Caco-2 (cell line): ENCODE results near the gene BUB1B. TPM values are rescaled to one million over a fixed set of nuclear protein-coding genes. Genes with fewer than 3 reads are reported as not detected.

Source experiments
- BruUV-seq: library from RNA; stranded (reverse); fragments of 400-500 nt; replicated peaks from 2 replicates; lab custom pipeline; 2021; lab: Mats Ljungman, UMichigan
- CTCF ChIA-PET: fragments of 300-600 bp; sonication (Branson Sonifier 250); formaldehyde crosslinking; loops from one replicate; lab custom pipeline; 2022; ENCODE audit warnings: antibody characterized with exemption; lab: Charles Lee
- POLR2A ChIA-PET: fragments of 300-600 bp; sonication (Branson Sonifier 250); formaldehyde crosslinking; loops from one replicate; lab custom pipeline; 2022; ENCODE audit warnings: antibody characterized with exemption; lab: Charles Lee
- DNase-seq, 2 experiments: peaks; one replicate each; pipeline versions ENCODE4 v3.0.0 to v3.0.0-alpha.2; 2020 to 2022
- H3K27me3 ChIP-seq: replicated peaks from 2 replicates; pipeline ENCODE4 v1.6.0; 2011; ENCODE audit warnings: low read length; ENCODE audit not compliant: control insufficient read depth, insufficient read depth
- H3K36me3 ChIP-seq: 2 replicates; pipeline ENCODE4 v1.5.1; 2011; ENCODE audit warnings: low read length; ENCODE audit not compliant: control insufficient read depth, insufficient read depth
- H3K4me1 ChIP-seq: fragments of 250-450 bp; sonication (Bioruptor Pico); 2 replicates; pipeline ENCODE4 v1.5.1; 2020; ENCODE audit warnings: mild to moderate bottlenecking
- H3K4me3 ChIP-seq: 2 replicates; pipeline ENCODE4 v1.5.1; 2011; ENCODE audit warnings: low read depth, mild to moderate bottlenecking, control low read depth, low read length
- H3K9me3 ChIP-seq: fragments of 250-450 bp; sonication (Bioruptor Pico); 2 replicates; pipeline ENCODE4 v1.5.1; 2020; ENCODE audit warnings: mild to moderate bottlenecking, moderate library complexity
- H3K27ac Mint-ChIP-seq: one replicate; pipeline ENCODE4 v1.8.0; 2022; ENCODE audit warnings: mixed read lengths; ENCODE audit not compliant: unreplicated experiment
- H3K27me3 Mint-ChIP-seq: one replicate; pipeline ENCODE4 v1.8.0; 2022; ENCODE audit warnings: mixed read lengths; ENCODE audit not compliant: insufficient read depth, unreplicated experiment
- H3K36me3 Mint-ChIP-seq: one replicate; pipeline ENCODE4 v1.8.0; 2022; ENCODE audit warnings: mild to moderate bottlenecking, mixed read lengths; ENCODE audit not compliant: insufficient read depth, unreplicated experiment
- H3K4me1 Mint-ChIP-seq: one replicate; pipeline ENCODE4 v1.8.0; 2022; ENCODE audit warnings: low read depth, mixed read lengths; ENCODE audit not compliant: unreplicated experiment
- H3K4me3 Mint-ChIP-seq: one replicate; pipeline ENCODE4 v1.8.0; 2022; ENCODE audit warnings: mild to moderate bottlenecking, moderate library complexity, mixed read lengths; ENCODE audit not compliant: unreplicated experiment
- H3K9me3 Mint-ChIP-seq: one replicate; pipeline ENCODE4 v1.8.0; 2022; ENCODE audit warnings: mixed read lengths; ENCODE audit not compliant: unreplicated experiment
- CTCF ChIP-seq, 2 experiments: fragments of 200-600 bp in 1 of 2; IDR thresholded peaks; 1 replicate in 1 of 2; 2 replicates in 1 of 2; pipeline versions ENCODE4 v1.5.1 to v1.8.0; 2011 to 2022; ENCODE audit warnings: antibody characterized with exemption in 1 of 2, control low read depth in 1 of 2, inconsistent platforms in 1 of 2, low read depth in 1 of 2, low read length in 1 of 2, mild to moderate bottlenecking in 1 of 2, moderate library complexity in 1 of 2; ENCODE audit not compliant: insufficient read depth in 1 of 2, severe bottlenecking in 1 of 2, unreplicated experiment in 1 of 2
- intact Hi-C: fragments of 100-400 bp; cut with micrococcal nuclease; formaldehyde crosslinking; loops from one replicate; pipeline ENCODE4 v1.10.0; 2022; ENCODE audit not compliant: unreplicated experiment
- total RNA-seq: library from RNA; stranded (reverse); gene quantifications from 2 replicates; pipeline ENCODE4 v1.2.3, GENCODE V29; 2022

Gene BUB1B
- total RNA-seq, 1 experiment from 2014 or later: 73.5 TPM

GRCh38 chr15:40243126-40243810 is 82.4 kb downstream of the BUB1B start:
- no peaks in the 10 kb centered on the region for H3K27me3 ChIP-seq
- H3K4me3 ChIP-seq: no peak overlapping the region
- H3K9me3 ChIP-seq: no peaks in the 10 kb centered on the region
- no peak for TF ChIP-seq CTCF (IDR thresholded peaks at IDR 0.05; ENCODE audit: insufficient read depth in 1 of 2, low read depth in 1 of 2, low read length in 1 of 2, severe bottlenecking in 1 of 2, unreplicated experiment in 1 of 2)
- DNase-seq: no peak
- POLR2A ChIA-PET: no interaction called here
- H3K9me3 Mint-ChIP-seq: no peaks in the 10 kb centered on the region
- H3K4me3 Mint-ChIP-seq: no peak overlapping the region
- no peaks in the 10 kb centered on the region for H3K36me3 ChIP-seq
- CTCF ChIA-PET: no interaction called here
- H3K4me1 ChIP-seq: peaks cover 25% of the 10 kb centered on the region
- no peaks in the 10 kb centered on the region for H3K36me3 Mint-ChIP-seq
- no peak overlapping the region for H3K27ac Mint-ChIP-seq
- no TSS peak for BruUV-seq
- intact Hi-C loops: no loop called here
- H3K27me3 Mint-ChIP-seq: no peaks in the 10 kb centered on the region
- peaks cover 7% of the 10 kb centered on the region for H3K4me1 Mint-ChIP-seq

- H3K4me3 ChIP-seq: no peak overlapping the region
- no TSS peak for BruUV-seq
- peaks cover 7% of the 10 kb centered on the region for H3K4me1 Mint-ChIP-seq
- H3K36me3 ChIP-seq: no peaks in the 10 kb centered on the region
- H3K9me3 Mint-ChIP-seq: no peaks in the 10 kb centered on the region
- no peaks in the 10 kb centered on the region for H3K9me3 ChIP-seq
- DNase-seq: peak; percentile 79 to 83
- H3K4me1 ChIP-seq: peaks cover 18% of the 10 kb centered on the region
- peak overlapping the region; percentile 86 for H3K27ac Mint-ChIP-seq
- no peaks in the 10 kb centered on the region for H3K27me3 Mint-ChIP-seq
- ChIA-PET CTCF (interaction anchor here (0.7 to 1.2 kb wide), 4 partner anchors 13 to 199 kb away, joined by 3 to 7 read pairs (median 6); no protein-coding TSS in a partner anchor), POLR2A (interaction anchor here (0.6 kb wide), 1 partner anchor 27 kb away, joined by 3 read pairs; no protein-coding TSS in a partner anchor)
- H3K27me3 ChIP-seq: no peaks in the 10 kb centered on the region
- intact Hi-C loops: loop anchor here (1.0 kb wide), 1 partner anchor 28 kb away; no protein-coding TSS in a partner anchor
- H3K36me3 Mint-ChIP-seq: no peaks in the 10 kb centered on the region
- no peak overlapping the region for H3K4me3 Mint-ChIP-seq
- TF ChIP-seq CTCF (IDR thresholded peaks at IDR 0.05; ENCODE audit: insufficient read depth in 1 of 2, low read depth in 1 of 2, low read length in 1 of 2, severe bottlenecking in 1 of 2, unreplicated experiment in 1 of 2): no peak
These were observed 84.2 kb downstream of the BUB1B start for GRCh38 chr15:40244961-40245523.

- BruUV-seq: no TSS peak
- ChIA-PET POLR2A (interaction anchor here (0.6 kb wide), 1 partner anchor 28 kb away, joined by 3 read pairs; no protein-coding TSS in a partner anchor), CTCF (interaction anchor here (0.7 to 1.2 kb wide), 4 partner anchors 12 to 200 kb away, joined by 3 to 7 read pairs (median 6); no protein-coding TSS in a partner anchor)
- TF ChIP-seq CTCF (IDR thresholded peaks at IDR 0.05; ENCODE audit: insufficient read depth in 1 of 2, low read depth in 1 of 2, low read length in 1 of 2, severe bottlenecking in 1 of 2, unreplicated experiment in 1 of 2): no peak
- H3K27me3 ChIP-seq: no peaks in the 10 kb centered on the region
- no peak for DNase-seq
- no peak overlapping the region for H3K4me3 ChIP-seq
- no peaks in the 10 kb centered on the region for H3K27me3 Mint-ChIP-seq
- intact Hi-C loops: loop anchor here (1.0 kb wide), 1 partner anchor 29 kb away; no protein-coding TSS in a partner anchor
- no peaks in the 10 kb centered on the region for H3K36me3 Mint-ChIP-seq
- H3K27ac Mint-ChIP-seq: peak overlapping the region; percentile 86
- H3K4me1 Mint-ChIP-seq: peaks cover 7% of the 10 kb centered on the region
- H3K36me3 ChIP-seq: no peaks in the 10 kb centered on the region
- H3K4me1 ChIP-seq: peaks cover 18% of the 10 kb centered on the region
- no peaks in the 10 kb centered on the region for H3K9me3 ChIP-seq
- no peaks in the 10 kb centered on the region for H3K9me3 Mint-ChIP-seq
- no peak overlapping the region for H3K4me3 Mint-ChIP-seq
These were observed 85.0 kb downstream of the BUB1B start for GRCh38 chr15:40245666-40246450.
